HEK293 (cell line): Measurements from ENCODE around the gene ATE1.
"Not testable (repeated sequence)": the region's sequence is repeated elsewhere in the genome, so short reads cannot be mapped to it uniquely, and the experiment has no call there.

Experiments
- CTCF ChIP-seq: fragments of 450-650 bp; formaldehyde crosslinking; IDR thresholded peaks from 2 replicates; pipeline ENCODE4 v1.5.1; 2016; ENCODE audit warnings: missing biosample characterization, missing genetic modification characterization
- KLF10 ChIP-seq: fragments of 450-650 bp; IDR thresholded peaks from 2 replicates; pipeline ENCODE4 v1.5.1; 2018; ENCODE audit warnings: missing biosample characterization, mild to moderate bottlenecking, missing genetic modification characterization
- KLF9 ChIP-seq: fragments of 450-650 bp; formaldehyde crosslinking; IDR thresholded peaks from 2 replicates; pipeline ENCODE4 v1.5.1; 2016; ENCODE audit warnings: missing biosample characterization, missing genetic modification characterization, low read depth
- PATZ1 ChIP-seq: fragments of 450-650 bp; formaldehyde crosslinking; IDR thresholded peaks from 2 replicates; pipeline ENCODE4 v1.5.1; 2016; ENCODE audit warnings: missing biosample characterization, missing genetic modification characterization
- REST ChIP-seq: fragments of 450-650 bp; formaldehyde crosslinking; IDR thresholded peaks from 2 replicates; pipeline ENCODE4 v1.5.1; 2016; ENCODE audit warnings: missing biosample characterization, missing genetic modification characterization
- ZBTB10 ChIP-seq: fragments of 450-650 bp; formaldehyde crosslinking; IDR thresholded peaks from 2 replicates; pipeline ENCODE4 v1.5.1; 2016; ENCODE audit warnings: missing biosample characterization, missing genetic modification characterization
- ZNF10 ChIP-seq: fragments of 450-650 bp; formaldehyde crosslinking; IDR thresholded peaks from 2 replicates; pipeline ENCODE4 v1.5.1; 2017; ENCODE audit warnings: missing biosample characterization, missing genetic modification characterization
- ZNF16 ChIP-seq: fragments of 450-650 bp; formaldehyde crosslinking; IDR thresholded peaks from 2 replicates; pipeline ENCODE4 v1.5.1; 2016; ENCODE audit warnings: low read depth, missing biosample characterization, missing genetic modification characterization
- ZNF692 ChIP-seq: fragments of 450-650 bp; formaldehyde crosslinking; IDR thresholded peaks from 2 replicates; pipeline ENCODE4 v1.5.1; 2016; ENCODE audit warnings: missing biosample characterization, missing genetic modification characterization

- not testable (repeated sequence) for TF ChIP-seq PATZ1 (tag by site-specific recombination); CTCF (tag by site-specific recombination); ZNF692; ZNF16; ZBTB10 (tag by site-specific recombination); ZNF10 (tag by site-specific recombination); KLF10 (tag by site-specific recombination); REST; KLF9 (tag by site-specific recombination)
Measured at GRCh38 chr10:121826773-121827172, 101.1 kb downstream of the ATE1 start.
